ENCODE measurements around the gene GATA3. TPM values are rescaled to one million over a fixed set of nuclear protein-coding genes. Genes with fewer than 3 reads are reported as not detected.

The GATA3 gene
- total and polyA plus RNA-seq, 12 donors, result 1.1 to 3.2 (median 1.4) TPM

DNA sequence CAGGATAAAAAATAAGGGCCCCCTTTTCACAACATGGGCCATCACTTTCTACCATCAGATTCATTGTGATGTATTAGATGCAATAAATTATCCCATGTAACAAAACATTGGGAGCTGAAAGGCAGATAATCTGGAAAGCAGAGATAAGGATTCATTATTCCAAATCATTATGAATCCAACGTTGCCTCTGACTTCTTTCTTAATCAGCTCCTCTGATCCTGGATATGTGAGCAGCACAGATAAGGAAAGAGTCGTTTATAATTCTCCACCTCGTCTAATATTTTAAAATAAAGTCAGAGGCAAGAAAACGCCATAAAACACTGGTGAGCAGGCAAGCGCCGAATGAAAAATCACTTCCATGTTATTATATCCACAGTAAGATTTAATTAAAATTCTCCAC, 13.8 kb upstream of the GATA3 start:
- peaks cover 56 to 100% (median 100%) of the 10 kb centered on the region in 7 donors for H3K27me3 ChIP-seq
- H3K27ac ChIP-seq, result no peak overlapping the region
- H3K4me1 ChIP-seq, result peaks cover 0 to 40% (median 21%) of the 10 kb centered on the region in 9 donors
- no peaks in the 10 kb centered on the region for H3K36me3 ChIP-seq
- no peaks in the 10 kb centered on the region for H3K9me3 ChIP-seq
- no peak for ATAC-seq
- H3K4me3 ChIP-seq, result no peak overlapping the region
- intact Hi-C loops (cut with DNase I), result loop anchor here in 1 of 10 donors (10.0 kb wide), 1 partner anchor 434 kb away; no protein-coding TSS in a partner anchor
- 9 to 14% methylated on average over 6 of the region's 6 CpGs for WGBS, 2 donors
- no peak for DNase-seq
- TF ChIP-seq CTCF (IDR thresholded peaks at IDR 0.05), result no peak

DNA sequence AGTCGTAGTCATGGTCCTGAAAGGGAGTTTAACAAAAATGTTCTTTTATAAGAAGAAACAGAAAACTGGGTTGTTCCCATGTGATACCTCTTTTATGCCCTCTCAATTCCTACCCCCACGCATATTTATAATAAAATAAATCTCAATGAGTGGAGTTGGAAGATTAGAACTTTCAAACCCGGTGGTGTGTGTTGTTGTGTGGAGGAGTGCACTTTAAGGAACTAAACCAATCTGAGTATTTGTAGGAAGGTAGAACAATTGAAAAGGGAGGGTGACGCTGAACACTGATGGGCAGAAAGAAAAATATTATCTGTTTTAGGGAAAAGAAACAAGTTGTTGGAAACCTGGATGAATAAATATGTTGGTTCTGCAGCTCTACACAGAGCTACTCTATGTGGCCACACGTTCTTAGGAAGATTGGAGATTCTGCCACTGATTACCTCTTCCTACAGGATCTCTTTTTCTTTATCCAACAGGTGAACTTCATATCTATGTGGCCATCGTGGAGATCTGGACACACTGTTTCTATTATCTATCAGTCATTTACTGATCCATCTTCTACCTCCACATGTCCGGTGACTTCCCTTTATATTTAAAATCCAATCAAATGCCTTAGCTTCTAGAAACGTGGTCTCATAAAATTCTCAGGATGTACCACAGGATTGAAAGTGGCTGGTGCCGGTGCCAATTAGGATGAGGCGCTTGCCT, 13.1 kb upstream of the GATA3 start:
- Histone ChIP-seq H3K9me3 (no peaks in the 10 kb centered on the region), H3K27ac (no peak overlapping the region), H3K4me3 (no peak overlapping the region), H3K36me3 (no peaks in the 10 kb centered on the region), H3K27me3 (peaks cover 51 to 100% (median 100%) of the 10 kb centered on the region in 7 donors), H3K4me1 (peaks cover 0 to 44% (median 19%) of the 10 kb centered on the region in 9 donors)
- ATAC-seq (no peak), DNase-seq (no peak)
- TF ChIP-seq CTCF (IDR thresholded peaks at IDR 0.05), result no peak
- intact Hi-C loops (cut with DNase I), result loop anchor here in 1 of 10 donors (10.0 kb wide), 1 partner anchor 433 kb away; no protein-coding TSS in a partner anchor
- 3 to 9% methylated on average over 10 of the region's 10 CpGs for WGBS, 2 donors

DNA sequence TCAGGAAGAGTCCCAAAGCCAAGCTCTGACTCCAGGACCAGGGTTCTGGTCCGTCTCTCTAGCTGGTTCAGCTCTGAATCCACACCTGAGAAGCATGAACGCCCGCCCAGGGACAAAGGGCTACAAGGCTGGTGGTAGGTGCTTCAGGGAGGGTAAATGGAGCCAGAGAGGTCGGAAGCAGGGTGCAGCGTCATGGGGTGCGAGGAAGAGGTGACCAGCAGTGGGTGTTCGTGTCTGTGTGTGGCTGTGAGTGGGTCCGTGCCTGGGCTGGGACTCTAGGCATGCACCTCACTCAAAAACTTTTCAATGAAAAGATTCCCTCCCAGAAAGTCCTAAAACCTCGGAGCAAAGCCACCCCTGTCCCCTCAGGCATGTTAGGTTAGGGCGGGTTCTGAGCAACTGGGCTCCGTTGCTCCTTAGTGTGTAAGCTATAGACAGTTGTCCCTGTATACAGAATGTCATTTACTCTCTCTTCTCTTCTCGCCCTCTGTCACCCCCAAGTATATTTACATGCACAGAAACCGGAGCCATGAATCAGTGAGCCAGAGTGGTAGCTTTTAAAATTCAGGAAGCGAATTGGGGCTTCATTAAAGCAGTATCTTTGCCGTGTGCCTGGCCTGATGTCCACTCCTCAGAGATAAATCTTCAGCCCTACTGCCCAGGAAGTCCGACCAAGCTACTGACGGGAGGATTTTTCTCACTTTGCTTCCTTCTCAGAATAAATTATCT, 12.3 kb upstream of the GATA3 start:
- intact Hi-C loops (cut with DNase I), result loop anchor here in 1 of 10 donors (10.0 kb wide), 1 partner anchor 433 kb away; no protein-coding TSS in a partner anchor
- peaks cover 49 to 100% (median 99%) of the 10 kb centered on the region in 7 donors for H3K27me3 ChIP-seq
- 5 to 10% methylated on average over 17 of the region's 17 CpGs for WGBS, 2 donors

More for the DNA sequence above, 12.3 kb upstream of the GATA3 start:
- Histone ChIP-seq H3K4me1 (peaks cover 0 to 37% (median 17%) of the 10 kb centered on the region in 9 donors), H3K27ac (no peak overlapping the region), H3K4me3 (no peak overlapping the region), H3K9me3 (no peaks in the 10 kb centered on the region), H3K36me3 (no peaks in the 10 kb centered on the region)
- DNase-seq, result no peak
- no peak for TF ChIP-seq CTCF (IDR thresholded peaks at IDR 0.05)
- ATAC-seq, result no peak
